Endodermal cell (in vitro differentiated cells): ENCODE data around the gene RUFY2. TPM values are rescaled to one million over a fixed set of nuclear protein-coding genes. Genes with fewer than 3 reads are reported as not detected.

Experiments used
- DNase-seq: peaks from one replicate; pipeline ENCODE4 v3.0.0-alpha.2; 2017
- H3K27ac ChIP-seq: 2 replicates; pipeline ENCODE4 v1.5.1; 2013; ENCODE audit warnings: mild to moderate bottlenecking, low read depth, low read length, moderate library complexity
- H3K27me3 ChIP-seq: 2 replicates; pipeline ENCODE4 v1.6.1; 2013; ENCODE audit warnings: mild to moderate bottlenecking, low read length, moderate library complexity; ENCODE audit not compliant: insufficient read depth, control insufficient read depth, poor library complexity, severe bottlenecking
- H3K36me3 ChIP-seq: 2 replicates; pipeline ENCODE4 v1.7.0; 2013; ENCODE audit warnings: mild to moderate bottlenecking, low read length, moderate library complexity; ENCODE audit not compliant: control insufficient read depth, insufficient read depth
- H3K4me1 ChIP-seq: one replicate; pipeline ENCODE4 v1.7.0; 2013; ENCODE audit warnings: low read length; ENCODE audit not compliant: control insufficient read depth, insufficient read depth
- H3K4me3 ChIP-seq: 2 replicates; pipeline ENCODE4 v1.5.1; 2013; ENCODE audit warnings: mild to moderate bottlenecking, low read length, moderate library complexity
- H3K9ac ChIP-seq: 2 replicates; pipeline ENCODE4 v1.6.1; 2013; ENCODE audit warnings: mild to moderate bottlenecking, low read length, moderate library complexity; ENCODE audit not compliant: poor library complexity, severe bottlenecking; ENCODE audit errors: extremely low read depth
- H3K9me3 ChIP-seq: 2 replicates; pipeline ENCODE4 v1.6.1; 2013; ENCODE audit warnings: mild to moderate bottlenecking, low read length, moderate library complexity; ENCODE audit not compliant: control insufficient read depth
- H3K27ac Mint-ChIP-seq: 2 replicates; pipeline ENCODE4 v1.8.0; 2020; ENCODE audit warnings: mixed read lengths
- H3K27me3 Mint-ChIP-seq: 2 replicates; pipeline ENCODE4 v1.8.0; 2021; ENCODE audit warnings: mild to moderate bottlenecking, mixed read lengths; ENCODE audit not compliant: insufficient read depth
- H3K36me3 Mint-ChIP-seq: 2 replicates; pipeline ENCODE4 v1.8.0; 2020; ENCODE audit warnings: low read depth, mixed read lengths
- H3K4me1 Mint-ChIP-seq: 2 replicates; pipeline ENCODE4 v1.8.0; 2020; ENCODE audit warnings: mixed read lengths
- H3K4me3 Mint-ChIP-seq: 2 replicates; pipeline ENCODE4 v1.8.0; 2020; ENCODE audit warnings: mild to moderate bottlenecking, moderate library complexity, mixed read lengths
- H3K9me3 Mint-ChIP-seq: 2 replicates; pipeline ENCODE4 v1.8.0; 2020; ENCODE audit warnings: mild to moderate bottlenecking, mixed read lengths
- WGBS, 2 experiments: methylation state at CpG; one replicate each; pipeline versions ENCODE4 v1.1.5 to v1.1.7; 2013; ENCODE audit warnings: missing lambda C conversion rate in 2 of 2, mixed read lengths in 1 of 2; ENCODE audit not compliant: insufficient coverage in 1 of 2, insufficient read length in 1 of 2; 5-methylcytosine and 5-hydroxymethylcytosine counted together
- total RNA-seq, 2 donors: library from RNA; stranded (reverse); fragmentation: NEBNext Ultra II Directional in 1 of 2; extraction: Animal tissue kit (Norgen Biotek cat#: 25700) in 1 of 2; gene quantifications; 2 replicates in 1 of 2; 3 replicates in 1 of 2; pipeline ENCODE4 v1.2.1, GENCODE V29; 2021
- TF ChIP-seq, protein P1 (sequence below): fragments of 200-600 bp; sonication (generic); conservative IDR thresholded peaks from 2 replicates; pipeline ENCODE4 v1.5.0; 2021; ENCODE audit warnings: antibody characterized with exemption, mild to moderate bottlenecking

The RUFY2 gene
- total RNA-seq, 2 donors from 2014 or later, result 21.1 to 26.9 TPM

DNA sequence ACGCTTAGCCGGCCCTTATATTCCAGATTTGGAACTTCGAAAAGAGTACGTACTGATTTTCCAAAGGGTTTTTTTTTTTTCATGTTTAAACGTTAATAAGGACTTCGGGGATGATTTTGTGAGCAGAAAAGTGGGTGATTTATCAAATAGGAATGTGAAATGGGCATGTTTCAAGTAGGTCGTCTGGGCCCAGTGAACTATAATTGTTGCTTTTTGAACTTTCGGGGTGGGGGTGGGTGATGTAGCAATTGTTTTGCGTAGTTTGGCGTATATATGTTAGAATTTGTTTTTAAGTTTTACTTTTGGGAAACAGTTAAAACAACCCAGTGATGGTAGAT, 74.0 kb downstream of the RUFY2 start:
- H3K27ac ChIP-seq, result peak overlapping the region; percentile 98
- peak overlapping the region; percentile 99 for H3K9ac ChIP-seq
- H3K9me3 ChIP-seq, result no peaks in the 10 kb centered on the region
- peaks cover 37% of the 10 kb centered on the region for H3K4me1 Mint-ChIP-seq
- H3K27me3 ChIP-seq, result no peaks in the 10 kb centered on the region
- TF ChIP-seq, protein P1, sequence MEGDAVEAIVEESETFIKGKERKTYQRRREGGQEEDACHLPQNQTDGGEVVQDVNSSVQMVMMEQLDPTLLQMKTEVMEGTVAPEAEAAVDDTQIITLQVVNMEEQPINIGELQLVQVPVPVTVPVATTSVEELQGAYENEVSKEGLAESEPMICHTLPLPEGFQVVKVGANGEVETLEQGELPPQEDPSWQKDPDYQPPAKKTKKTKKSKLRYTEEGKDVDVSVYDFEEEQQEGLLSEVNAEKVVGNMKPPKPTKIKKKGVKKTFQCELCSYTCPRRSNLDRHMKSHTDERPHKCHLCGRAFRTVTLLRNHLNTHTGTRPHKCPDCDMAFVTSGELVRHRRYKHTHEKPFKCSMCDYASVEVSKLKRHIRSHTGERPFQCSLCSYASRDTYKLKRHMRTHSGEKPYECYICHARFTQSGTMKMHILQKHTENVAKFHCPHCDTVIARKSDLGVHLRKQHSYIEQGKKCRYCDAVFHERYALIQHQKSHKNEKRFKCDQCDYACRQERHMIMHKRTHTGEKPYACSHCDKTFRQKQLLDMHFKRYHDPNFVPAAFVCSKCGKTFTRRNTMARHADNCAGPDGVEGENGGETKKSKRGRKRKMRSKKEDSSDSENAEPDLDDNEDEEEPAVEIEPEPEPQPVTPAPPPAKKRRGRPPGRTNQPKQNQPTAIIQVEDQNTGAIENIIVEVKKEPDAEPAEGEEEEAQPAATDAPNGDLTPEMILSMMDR, result no peak
- H3K36me3 Mint-ChIP-seq, result peaks cover 26% of the 10 kb centered on the region
- H3K9me3 Mint-ChIP-seq, result no peaks in the 10 kb centered on the region
- DNase-seq, result no peak
- peak overlapping the region; percentile 99 for H3K4me3 Mint-ChIP-seq
- WGBS, 2 experiments, result 0% methylated on average over 7 to 9 of the region's 10 CpGs
- no peaks in the 10 kb centered on the region for H3K27me3 Mint-ChIP-seq
- peaks cover 41% of the 10 kb centered on the region for H3K36me3 ChIP-seq
- peak overlapping the region; percentile 100 for H3K27ac Mint-ChIP-seq
- no peaks in the 10 kb centered on the region for H3K4me1 ChIP-seq
- H3K4me3 ChIP-seq, result peak overlapping the region; percentile 100

DNA sequence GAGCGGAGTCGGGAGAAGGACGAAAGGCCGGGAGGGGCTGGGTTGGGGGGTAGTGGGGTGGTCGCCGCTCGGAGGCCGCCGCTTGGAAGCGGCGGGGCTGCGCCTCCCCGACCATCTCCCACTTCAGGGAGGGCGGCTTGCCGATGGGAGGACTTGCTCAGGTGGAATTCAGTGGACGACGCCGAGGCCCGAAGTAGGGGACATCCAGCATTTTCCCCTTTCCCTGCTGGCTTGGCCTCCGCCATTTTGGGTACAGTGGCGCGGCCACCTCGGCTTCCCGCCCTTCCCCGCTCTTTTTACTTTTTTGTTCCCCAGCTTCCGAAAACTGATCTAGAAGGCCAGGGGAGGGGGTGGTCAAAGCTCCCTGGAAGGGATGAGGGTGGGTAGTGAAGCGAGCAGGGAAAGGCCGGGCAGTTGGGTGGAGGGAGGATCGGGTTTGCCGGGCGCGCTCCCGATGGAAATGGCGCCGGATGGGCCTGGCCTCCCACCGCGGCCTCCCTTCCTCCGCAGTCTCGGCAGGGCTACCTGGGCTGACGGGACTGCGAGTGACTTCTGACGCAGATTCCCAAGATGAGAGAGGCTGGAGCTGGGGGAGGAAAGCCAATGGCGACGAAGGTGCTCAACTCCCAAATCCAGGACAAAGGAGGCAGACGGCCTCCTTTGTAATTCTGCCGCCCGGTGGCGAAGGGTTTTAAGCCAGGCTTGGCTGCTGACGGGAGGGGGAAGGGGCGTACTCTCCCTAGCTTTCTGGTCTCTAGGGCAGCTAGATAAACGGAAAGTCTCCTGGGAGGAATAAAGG, 74.6 kb downstream of the RUFY2 start, which contains the start of gene PBLD:
Gene PBLD, minus strand, starts transcription at position 670 of the 799 bp plus-strand sequence. CDS start 26,084 bp downstream, outside the sequence.
- Histone ChIP-seq H3K27ac (peak within 1 kb of the TSS; percentile 98), H3K36me3 (peaks cover 35% of the 10 kb centered on the region), H3K4me3 (peak within 1 kb of the TSS; percentile 100), H3K27me3 (no peaks in the 10 kb centered on the region), H3K9ac (peak within 1 kb of the TSS; percentile 99), H3K9me3 (no peaks in the 10 kb centered on the region), H3K4me1 (no peaks in the 10 kb centered on the region)
- Mint-ChIP-seq H3K4me1 (peaks cover 34% of the 10 kb centered on the region), H3K27me3 (no peaks in the 10 kb centered on the region), H3K4me3 (peak within 1 kb of the TSS; percentile 99), H3K36me3 (peaks cover 21% of the 10 kb centered on the region), H3K27ac (peak within 1 kb of the TSS; percentile 100), H3K9me3 (no peaks in the 10 kb centered on the region)
- 0 to 1% methylated on average over 17 to 51 of the region's 51 CpGs for WGBS, 2 experiments
- TF ChIP-seq, protein P1, result peak; percentile 64
- DNase-seq, result peak; percentile 90

DNA sequence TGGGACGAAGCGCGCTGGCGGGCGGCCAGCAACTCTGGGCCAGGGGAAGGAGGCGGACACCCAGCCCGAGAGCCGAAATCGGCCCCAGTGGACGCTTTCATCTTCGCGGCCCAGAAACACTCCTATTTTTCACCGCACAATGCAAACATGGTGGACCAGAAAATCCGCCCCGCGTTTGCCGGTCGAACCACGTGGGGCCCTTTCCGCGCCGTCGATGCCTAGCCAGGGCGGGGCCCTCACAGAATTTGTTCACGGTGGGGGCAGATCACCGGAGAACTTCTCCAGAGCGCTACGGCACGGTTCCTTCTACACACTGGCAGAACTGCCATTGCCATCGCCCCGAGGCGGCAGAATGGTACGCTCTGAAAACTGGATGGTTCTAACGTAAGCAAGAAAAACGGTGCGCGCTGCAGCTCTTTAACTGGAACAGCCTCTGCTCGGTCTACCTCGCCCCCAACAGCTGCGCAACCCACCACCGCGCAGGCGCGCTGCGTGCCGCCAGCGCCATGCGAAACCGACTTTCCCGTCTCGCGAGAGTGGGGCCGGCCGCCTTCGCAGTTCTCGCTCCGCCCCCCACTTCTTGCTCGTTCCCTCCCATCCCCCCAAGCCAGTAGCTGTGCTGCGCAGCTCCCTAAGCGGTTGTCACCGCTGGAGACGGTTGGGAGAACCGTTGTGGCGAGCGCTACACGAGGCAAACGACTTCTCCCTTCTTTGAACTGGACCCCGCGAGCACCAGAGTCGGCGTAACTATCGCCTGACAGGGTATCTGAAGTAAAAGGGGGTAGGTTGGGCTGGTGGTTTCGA, 75.4 kb downstream of the RUFY2 start, which contains the start of gene HNRNPH3:
Gene HNRNPH3, plus strand, starts transcription at position 610 of the 804 bp plus-strand sequence. CDS start 5,158 bp downstream, outside the sequence.
- peak within 1 kb of the TSS; percentile 100 for H3K4me3 ChIP-seq
- DNase-seq, result peak; percentile 99
- H3K27ac ChIP-seq, result peak within 1 kb of the TSS; percentile 98
- H3K36me3 ChIP-seq, result peaks cover 27% of the 10 kb centered on the region
- Mint-ChIP-seq H3K36me3 (peaks cover 17% of the 10 kb centered on the region), H3K4me3 (peak within 1 kb of the TSS; percentile 99), H3K27ac (peak within 1 kb of the TSS; percentile 100), H3K9me3 (no peaks in the 10 kb centered on the region), H3K27me3 (no peaks in the 10 kb centered on the region), H3K4me1 (peaks cover 29% of the 10 kb centered on the region)
- no peaks in the 10 kb centered on the region for H3K27me3 ChIP-seq
- H3K4me1 ChIP-seq, result no peaks in the 10 kb centered on the region
- WGBS, 2 experiments, result 1 to 2% methylated on average over 43 to 73 of the region's 73 CpGs
- no peaks in the 10 kb centered on the region for H3K9me3 ChIP-seq
- H3K9ac ChIP-seq, result peak within 1 kb of the TSS; percentile 99
- TF ChIP-seq, protein P1, result peak; percentile 16
